ENCODE results near the gene QRFPR. TPM values are rescaled to one million over a fixed set of nuclear protein-coding genes. Genes with fewer than 3 reads are reported as not detected.

The QRFPR gene
- polyA plus RNA-seq, 3 donors = 0.06 to 0.79 TPM; not detected in 1

GRCh38 chr4:121280425-121280824 is 100.4 kb downstream of the QRFPR start:
- 61 to 75% (median 67%) methylated on average over 1 of the region's 1 CpG for WGBS, 3 donors
- H3K27ac ChIP-seq (ENCODE audit: low read depth, low read length) = no peak overlapping the region

GRCh38 chr4:121278811-121279368 is 101.9 kb downstream of the QRFPR start:
- 49 to 76% (median 74%) methylated on average over 4 of the region's 4 CpGs for WGBS, 3 donors
- H3K27ac ChIP-seq (ENCODE audit: low read depth, low read length) = no peak overlapping the region

Other genes with a start within 250 kb of the QRFPR start
- gene TNIP3, start 216.7 kb downstream of the QRFPR start, polyA plus RNA-seq = 1 to 10 TPM in 1 of 3 donors, not detected in 2; 1.4 TPM